MCF 10A (cell line): ENCODE measurements around the gene IPO5. TPM values are rescaled to one million over a fixed set of nuclear protein-coding genes. Genes with fewer than 3 reads are reported as not detected.
"Not testable (repeated sequence)": the region's sequence is repeated elsewhere in the genome, so short reads cannot be mapped to it uniquely, and the experiment has no call there.

Experiments
- BruUV-seq: library from RNA; stranded (reverse); fragments of 400-500 nt; replicated peaks from 2 replicates; lab custom pipeline; 2021; lab: Mats Ljungman, UMichigan
- CTCF ChIA-PET: fragments of 300-600 bp; sonication (Branson Sonifier 250); formaldehyde crosslinking; extraction: SDS; loops from one replicate; lab custom pipeline; 2021; ENCODE audit warnings: antibody characterized with exemption, inconsistent platforms; lab: Yijun Ruan, JAX
- POLR2A ChIA-PET: fragments of 300-600, 350-650 bp; sonication (Branson Sonifier 250); formaldehyde crosslinking; extraction: SDS; loops from one replicate; lab custom pipeline; 2020; ENCODE audit warnings: antibody characterized with exemption, inconsistent platforms; lab: Yijun Ruan, JAX
- DNase-seq: peaks from one replicate; pipeline ENCODE4 v3.0.0-alpha.2; 2018; ENCODE audit not compliant: unreplicated experiment
- H3K27ac Mint-ChIP-seq: one replicate; pipeline ENCODE4 v1.8.0; 2022; ENCODE audit warnings: mild to moderate bottlenecking, low read depth, mixed read lengths; ENCODE audit not compliant: unreplicated experiment
- H3K27me3 Mint-ChIP-seq: one replicate; pipeline ENCODE4 v1.8.0; 2022; ENCODE audit warnings: mixed read lengths; ENCODE audit not compliant: insufficient read depth, unreplicated experiment
- H3K36me3 Mint-ChIP-seq: one replicate; pipeline ENCODE4 v1.8.0; 2022; ENCODE audit warnings: mild to moderate bottlenecking, moderate library complexity, mixed read lengths; ENCODE audit not compliant: insufficient read depth, unreplicated experiment
- H3K4me1 Mint-ChIP-seq: one replicate; pipeline ENCODE4 v1.8.0; 2022; ENCODE audit warnings: mixed read lengths; ENCODE audit not compliant: insufficient read depth, unreplicated experiment
- H3K4me3 Mint-ChIP-seq: one replicate; pipeline ENCODE4 v1.8.0; 2022; ENCODE audit warnings: mild to moderate bottlenecking, moderate library complexity, mixed read lengths; ENCODE audit not compliant: unreplicated experiment
- H3K9me3 Mint-ChIP-seq: one replicate; pipeline ENCODE4 v1.8.0; 2022; ENCODE audit warnings: mixed read lengths; ENCODE audit not compliant: unreplicated experiment
- CTCF ChIP-seq: fragments of 200-600 bp; IDR thresholded peaks from one replicate; pipeline ENCODE4 v1.8.0; 2022; ENCODE audit warnings: antibody characterized with exemption, mild to moderate bottlenecking; ENCODE audit not compliant: unreplicated experiment
- intact Hi-C: fragments of 100-400 bp; cut with micrococcal nuclease; formaldehyde crosslinking; loops from 2 replicates; pipeline ENCODE4 v1.14.1; 2022
- total RNA-seq: library from RNA; stranded (reverse); gene quantifications from 2 replicates; pipeline ENCODE4 v1.2.3, GENCODE V29; 2022

The IPO5 gene
- total RNA-seq, 1 experiment from 2014 or later, result 200 TPM

GRCh38 chr13:98039261-98039660 lies 85.8 kb downstream of the IPO5 start:
- DNase-seq, result no peak

GRCh38 chr13:98039964-98040363 lies 86.5 kb downstream of the IPO5 start:
- no peak overlapping the region for H3K4me3 Mint-ChIP-seq
- no peaks in the 10 kb centered on the region for H3K27me3 Mint-ChIP-seq
- ChIA-PET CTCF (no interaction called here), POLR2A (no interaction called here)
- H3K27ac Mint-ChIP-seq, result no peak overlapping the region
- intact Hi-C loops, result no loop called here
- BruUV-seq, result no TSS peak
- H3K9me3 Mint-ChIP-seq, result no peaks in the 10 kb centered on the region
- no peaks in the 10 kb centered on the region for H3K36me3 Mint-ChIP-seq
- DNase-seq, result no peak
- TF ChIP-seq CTCF, result no peak
- H3K4me1 Mint-ChIP-seq, result no peaks in the 10 kb centered on the region

More at GRCh38 chr13:98039261-98039660, 85.8 kb downstream of the IPO5 start:
- no peaks in the 10 kb centered on the region for H3K4me1 Mint-ChIP-seq
- TF ChIP-seq CTCF, result no peak
- H3K9me3 Mint-ChIP-seq, result no peaks in the 10 kb centered on the region
- BruUV-seq, result no TSS peak
- intact Hi-C loops, result no loop called here
- ChIA-PET CTCF (no interaction called here), POLR2A (interaction anchor here (0.6 to 0.7 kb wide), 2 partner anchors 16 to 810 kb away, joined by 3 to 6 read pairs; no protein-coding TSS in a partner anchor)
- H3K36me3 Mint-ChIP-seq, result no peaks in the 10 kb centered on the region
- H3K27me3 Mint-ChIP-seq, result no peaks in the 10 kb centered on the region
- H3K4me3 Mint-ChIP-seq, result no peak overlapping the region
- no peak overlapping the region for H3K27ac Mint-ChIP-seq

GRCh38 chr13:98041081-98041820 lies 87.8 kb downstream of the IPO5 start:
- intact Hi-C loops, result no loop called here
- H3K4me1 Mint-ChIP-seq, result no peaks in the 10 kb centered on the region
- no peak overlapping the region for H3K4me3 Mint-ChIP-seq
- ChIA-PET CTCF (interaction anchor here (0.6 kb wide), 1 partner anchor 1401 kb away, joined by 3 read pairs; no protein-coding TSS in a partner anchor), POLR2A (no interaction called here)
- H3K9me3 Mint-ChIP-seq, result no peaks in the 10 kb centered on the region
- H3K36me3 Mint-ChIP-seq, result no peaks in the 10 kb centered on the region
- no peak overlapping the region for H3K27ac Mint-ChIP-seq
- BruUV-seq, result no TSS peak
- no peak for DNase-seq
- no peaks in the 10 kb centered on the region for H3K27me3 Mint-ChIP-seq
- no peak for TF ChIP-seq CTCF

- Mint-ChIP-seq H3K27ac (no peak overlapping the region), H3K9me3 (no peaks in the 10 kb centered on the region), H3K4me1 (no peaks in the 10 kb centered on the region), H3K27me3 (no peaks in the 10 kb centered on the region), H3K36me3 (no peaks in the 10 kb centered on the region), H3K4me3 (no peak overlapping the region)
- DNase-seq, result no peak
- BruUV-seq, result no TSS peak
- intact Hi-C loops, result no loop called here
- ChIA-PET POLR2A (no interaction called here), CTCF (interaction anchor here (0.6 to 1.2 kb wide), 2 partner anchors 18 to 21 kb away, joined by 3 to 5 read pairs; no protein-coding TSS in a partner anchor)
- no peak for TF ChIP-seq CTCF
Measured at GRCh38 chr13:98044301-98044700, 90.8 kb downstream of the IPO5 start.

GRCh38 chr13:98047785-98048184 lies 94.3 kb downstream of the IPO5 start:
- H3K36me3 Mint-ChIP-seq, intact Hi-C loops, DNase-seq, BruUV-seq, CTCF ChIA-PET, H3K27me3 Mint-ChIP-seq, POLR2A ChIA-PET, H3K27ac Mint-ChIP-seq, H3K4me3 Mint-ChIP-seq, H3K4me1 Mint-ChIP-seq, H3K9me3 Mint-ChIP-seq: not testable (repeated sequence)
